Endothelial cell of umbilical vein (primary cell): ENCODE data around the gene CACNA1C. TPM values are rescaled to one million over a fixed set of nuclear protein-coding genes. Genes with fewer than 3 reads are reported as not detected.

ENCODE experiments used
- BruUV-seq: library from RNA; stranded (reverse); fragments of 400-500 nt; replicated peaks from 2 replicates; lab custom pipeline; 2021; lab: Mats Ljungman, UMichigan
- CTCF ChIA-PET: fragments of 300-600, 350-600 bp; sonication (Branson Sonifier 250); formaldehyde crosslinking; loops from one replicate; lab custom pipeline; 2021; ENCODE audit warnings: antibody characterized with exemption, inconsistent platforms; lab: Charles Lee
- POLR2A ChIA-PET: fragments of 300-600, 350-600 bp; sonication (Branson Sonifier 250); formaldehyde crosslinking; loops from one replicate; lab custom pipeline; 2021; ENCODE audit warnings: antibody characterized with exemption, inconsistent platforms; lab: Charles Lee
- DNase-seq: peaks from one replicate; pipeline ENCODE4 v3.0.0-alpha.2; 2011; ENCODE audit warnings: low read depth, low spot score
- FAIRE-seq: peaks from 2 replicates; lab custom pipeline; 2011; peaks lifted over from hg19 to GRCh38; lab: Jason Lieb, UNC
- H2AFZ ChIP-seq: 2 replicates; pipeline ENCODE4 v1.6.0; 2012; ENCODE audit warnings: low read depth, low read length, control low read depth, inconsistent platforms
- H3K27ac ChIP-seq: 2 replicates; pipeline ENCODE4 v1.5.1; 2011; ENCODE audit warnings: low read depth, mild to moderate bottlenecking, control low read depth, low read length, moderate library complexity; ENCODE audit not compliant: insufficient read depth
- H3K27me3 ChIP-seq, 2 experiments: 2 replicates each; pipeline versions ENCODE4 v1.6.0 to v1.6.1; 2011; ENCODE audit warnings: low read length in 2 of 2, mixed read lengths in 1 of 2; ENCODE audit not compliant: control insufficient read depth in 2 of 2, insufficient read depth in 2 of 2
- H3K36me3 ChIP-seq, 2 experiments: 2 replicates in 1 of 2; 3 replicates in 1 of 2; pipeline ENCODE4 v1.5.1; 2011; ENCODE audit warnings: low read length in 2 of 2, mild to moderate bottlenecking in 1 of 2, moderate library complexity in 1 of 2; ENCODE audit not compliant: control insufficient read depth in 2 of 2, insufficient read depth in 2 of 2; ENCODE audit errors: extremely low read depth in 1 of 2
- H3K4me1 ChIP-seq: 3 replicates; pipeline ENCODE4 v1.5.1; 2011; ENCODE audit warnings: mild to moderate bottlenecking, low read length; ENCODE audit not compliant: control insufficient read depth, insufficient read depth; ENCODE audit errors: extremely low read depth
- H3K4me2 ChIP-seq: 2 replicates; pipeline ENCODE4 v1.6.1; 2011; ENCODE audit warnings: low read length, control low read depth, mixed read lengths; ENCODE audit not compliant: insufficient read depth
- H3K4me3 ChIP-seq, 3 experiments: fragments of 200-600 bp in 1 of 3; sonication (generic), shearing (Covaris generic) in 1 of 3; replicated peaks in 1 of 3; 2 replicates each; pipeline ENCODE4 v1.5.1; 2011 to 2016; ENCODE audit warnings: control low read depth in 3 of 3, low read length in 3 of 3, mild to moderate bottlenecking in 2 of 3, inconsistent platforms in 1 of 3, low read depth in 1 of 3, moderate library complexity in 1 of 3; ENCODE audit not compliant: insufficient read depth in 1 of 3
- H3K79me2 ChIP-seq: 2 replicates; pipeline ENCODE4 v1.6.0; 2012; ENCODE audit warnings: low read length, inconsistent platforms; ENCODE audit not compliant: control insufficient read depth, insufficient read depth
- H3K9ac ChIP-seq: replicated peaks from 2 replicates; pipeline ENCODE3; 2011; ENCODE audit warnings: low read length, control low read depth; ENCODE audit not compliant: insufficient read depth; ENCODE audit errors: extremely low read depth
- H3K9me1 ChIP-seq: replicated peaks from 3 replicates; pipeline ENCODE4 v1.6.0; 2011; ENCODE audit warnings: mild to moderate bottlenecking, low read length; ENCODE audit not compliant: control insufficient read depth, insufficient read depth; ENCODE audit errors: extremely low read depth
- H3K9me3 ChIP-seq: replicated peaks from 2 replicates; pipeline ENCODE4 v1.5.1; 2012; ENCODE audit warnings: low read length, inconsistent platforms; ENCODE audit not compliant: control insufficient read depth, insufficient read depth
- H4K20me1 ChIP-seq: replicated peaks from 2 replicates; pipeline ENCODE3; 2011; ENCODE audit warnings: mild to moderate bottlenecking, low read length; ENCODE audit not compliant: control insufficient read depth, insufficient read depth; ENCODE audit errors: extremely low read depth
- CTCF ChIP-seq, 2 donors: IDR thresholded peaks; 1 replicate in 1 of 2; 2 replicates in 1 of 2; pipeline ENCODE4 v1.5.1; 2011; ENCODE audit warnings: low read length in 2 of 2, mild to moderate bottlenecking in 2 of 2, moderate library complexity in 2 of 2, control low read depth in 1 of 2, inconsistent platforms in 1 of 2, low read depth in 1 of 2; ENCODE audit not compliant: insufficient read depth in 1 of 2; ENCODE audit errors: extremely low read depth in 1 of 2
- EZH2 ChIP-seq: IDR thresholded peaks from 2 replicates; pipeline ENCODE4 v1.6.1; 2012; ENCODE audit warnings: borderline replicate concordance, low read depth, mild to moderate bottlenecking, moderate library complexity, low read length, inconsistent platforms; ENCODE audit not compliant: severe bottlenecking
- FOS ChIP-seq: IDR thresholded peaks from 2 replicates; pipeline ENCODE4 v1.6.1; 2011; ENCODE audit warnings: mild to moderate bottlenecking, low read length, moderate library complexity, borderline replicate concordance; ENCODE audit not compliant: insufficient read depth
- GATA2 ChIP-seq: IDR thresholded peaks from 2 replicates; pipeline ENCODE4 v1.7.0; 2011; ENCODE audit warnings: low read depth, mild to moderate bottlenecking, moderate library complexity, mixed read lengths, low read length; ENCODE audit not compliant: insufficient read length, insufficient read depth
- JUN ChIP-seq: IDR thresholded peaks from 2 replicates; pipeline ENCODE4 v1.6.1; 2011; ENCODE audit warnings: borderline replicate concordance, low read depth; ENCODE audit not compliant: insufficient read length, insufficient read depth
- MYC ChIP-seq: IDR thresholded peaks from one replicate; pipeline ENCODE4 v1.6.1; 2011; ENCODE audit warnings: mild to moderate bottlenecking, low read depth, low read length
- POLR2A ChIP-seq: IDR thresholded peaks from 2 replicates; pipeline ENCODE4 v1.6.1; 2012; ENCODE audit warnings: low read depth, mild to moderate bottlenecking, control low read depth, low read length
- POLR2AphosphoS5 ChIP-seq: IDR thresholded peaks from 2 replicates; pipeline ENCODE4 v1.6.1; 2012; ENCODE audit warnings: low read depth, mild to moderate bottlenecking, control low read depth, low read length, moderate library complexity; ENCODE audit not compliant: insufficient read depth
- dilution Hi-C: fragments of 300-500 bp; cut with MboI; formaldehyde crosslinking; loops from one replicate; pipeline ENCODE4 v1.15.0; 2019; ENCODE audit warnings: low sequenced_read_pairs; ENCODE audit not compliant: extremely low pct_ligation_motif_present
- intact Hi-C: fragments of 100-400 bp; cut with micrococcal nuclease; formaldehyde crosslinking; loops from one replicate; pipeline ENCODE4 v1.10.0; 2022
- polyA plus RNA-seq, 4 experiments: library from polyadenylated mRNA; depleted of rRNA in 3 of 4; stranded (reverse) in 3 of 4; unstranded in 1 of 4; fragments of >200 nt; gene quantifications; 2 replicates each; pipeline versions ENCODE4 v1.2.1 to v1.2.3, GENCODE V29; 2011 to 2012; ENCODE audit warnings: missing spikeins in 1 of 4
- total RNA-seq: library from RNA; stranded (reverse); gene quantifications from 2 replicates; pipeline ENCODE4 v1.2.3, GENCODE V29; 2021
- TF ChIP-seq, protein P1 (sequence below): IDR thresholded peaks from 2 replicates; pipeline ENCODE4 v1.6.1; 2011; ENCODE audit not compliant: insufficient read depth, insufficient read length

Gene CACNA1C
- total and polyA plus RNA-seq, 2 donors (not counting 3 experiments of a cell fraction or from before 2014, with no cell fraction given), result not detected

DNA sequence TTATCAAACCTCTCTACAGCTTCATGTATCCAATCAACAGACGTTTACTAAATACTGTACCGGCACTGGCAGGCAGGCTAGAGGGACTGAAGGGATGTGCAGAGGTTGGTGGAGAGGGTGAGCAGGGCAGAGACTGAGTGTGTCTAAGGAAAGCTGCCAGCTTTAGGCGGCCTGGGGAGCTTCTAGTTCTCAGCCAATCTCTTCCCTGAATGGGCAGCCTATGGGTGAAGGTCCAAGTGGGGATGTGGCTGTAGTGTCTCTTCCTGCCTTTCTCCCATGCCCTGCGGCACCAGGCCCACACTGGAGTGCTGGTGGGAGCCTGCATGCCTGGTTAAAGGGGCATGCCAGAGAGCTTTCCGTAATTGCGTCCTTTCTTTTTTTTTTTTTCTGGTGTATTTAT, 239.8 kb downstream of the CACNA1C start:
- dilution Hi-C loops, result no loop called here
- Histone ChIP-seq H3K9me1 (no peaks in the 10 kb centered on the region), H2AFZ (no peak overlapping the region), H3K79me2 (no peaks in the 10 kb centered on the region), H3K27me3 (no peaks in the 10 kb centered on the region), H3K36me3 (no peaks in the 10 kb centered on the region), H3K9me3 (no peaks in the 10 kb centered on the region), H3K4me3 (no peak overlapping the region), H3K27ac (no peak overlapping the region), H3K4me1 (no peaks in the 10 kb centered on the region), H3K4me2 (no peak overlapping the region), H4K20me1 (no peaks in the 10 kb centered on the region), H3K9ac (no peak overlapping the region)
- ChIA-PET POLR2A (no interaction called here), CTCF (interaction anchor here (0.6 to 1.7 kb wide), 3 partner anchors 10 to 1248 kb away, joined by 3 to 5 read pairs (median 3); no protein-coding TSS in a partner anchor)
- TF ChIP-seq EZH2, result no peak
- no peak for TF ChIP-seq POLR2AphosphoS5
- no peak for TF ChIP-seq JUN
- no peak for TF ChIP-seq GATA2
- TF ChIP-seq MYC, result no peak
- BruUV-seq, result no TSS peak
- intact Hi-C loops, result no loop called here
- FAIRE-seq, result no peak
- no peak for DNase-seq

DNA sequence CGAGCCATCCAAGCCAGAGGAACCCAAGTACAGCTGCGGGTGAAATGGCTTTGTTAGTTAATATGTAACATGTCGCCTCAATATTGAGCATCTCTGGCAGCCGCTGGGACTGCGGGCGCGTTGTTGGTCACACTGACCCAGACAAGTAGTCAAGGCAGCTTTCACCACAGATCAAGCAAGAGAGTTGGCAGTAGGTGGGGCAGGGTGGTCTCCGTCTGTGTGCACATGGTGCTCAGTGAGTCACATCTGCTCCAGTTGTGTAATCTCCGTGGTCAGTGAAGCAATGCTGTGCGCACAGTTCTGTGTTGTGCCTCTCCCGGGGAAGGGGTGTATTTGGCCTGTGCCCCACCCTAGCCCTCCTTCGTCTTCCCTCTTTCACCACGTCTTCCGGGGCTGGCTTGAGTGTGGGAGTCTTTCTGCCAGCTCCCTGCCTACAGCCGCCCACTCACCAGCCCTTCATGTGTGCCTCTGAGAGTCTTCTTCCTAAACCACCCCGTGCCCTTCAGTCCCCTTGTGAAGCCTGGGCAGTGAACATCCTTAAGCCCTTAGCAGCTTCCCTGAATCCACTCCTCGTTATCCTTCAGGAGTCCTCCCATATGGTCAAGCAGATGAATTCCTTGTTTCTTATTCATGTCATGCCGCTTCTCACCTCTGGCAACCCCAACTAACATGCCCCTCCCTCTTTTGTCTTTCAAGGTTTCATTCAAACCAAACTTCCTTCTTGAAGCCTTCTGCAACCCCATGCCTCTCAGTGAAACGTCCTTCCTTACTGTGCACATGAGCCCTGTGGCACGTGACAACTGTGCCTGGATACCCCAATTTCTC, 242.1 kb downstream of the CACNA1C start:
- ChIA-PET CTCF (no interaction called here), POLR2A (no interaction called here)
- Histone ChIP-seq H3K9me3 (no peaks in the 10 kb centered on the region), H2AFZ (no peak overlapping the region), H3K79me2 (no peaks in the 10 kb centered on the region), H4K20me1 (no peaks in the 10 kb centered on the region), H3K4me1 (no peaks in the 10 kb centered on the region), H3K36me3 (no peaks in the 10 kb centered on the region), H3K4me2 (no peak overlapping the region), H3K27me3 (no peaks in the 10 kb centered on the region), H3K4me3 (no peak overlapping the region), H3K9ac (no peak overlapping the region), H3K27ac (no peak overlapping the region), H3K9me1 (no peaks in the 10 kb centered on the region)
- intact Hi-C loops, result no loop called here
- no TSS peak for BruUV-seq
- DNase-seq (no peak), FAIRE-seq (no peak)
- dilution Hi-C loops, result no loop called here
- TF ChIP-seq JUN, result no peak
- no peak for TF ChIP-seq POLR2A
- no peak for TF ChIP-seq CTCF (IDR thresholded peaks at IDR 0.05; ENCODE audit: extremely low read depth in 1 of 2, insufficient read depth in 1 of 2, low read depth in 1 of 2, low read length in 2 of 2)
- TF ChIP-seq MYC, result no peak
- no peak for TF ChIP-seq FOS
- no peak for TF ChIP-seq EZH2
- TF ChIP-seq POLR2AphosphoS5, result no peak
- no peak for TF ChIP-seq GATA2
- TF ChIP-seq, protein P1, sequence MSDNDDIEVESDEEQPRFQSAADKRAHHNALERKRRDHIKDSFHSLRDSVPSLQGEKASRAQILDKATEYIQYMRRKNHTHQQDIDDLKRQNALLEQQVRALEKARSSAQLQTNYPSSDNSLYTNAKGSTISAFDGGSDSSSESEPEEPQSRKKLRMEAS, result no peak
